NCI-H2196 treated with DMSO at 0.1 percent for 48 hours (cell line): ENCODE data around the gene PRM3.
"Not testable (repeated sequence)": the region's sequence is repeated elsewhere in the genome, so short reads cannot be mapped to it uniquely, and the experiment has no call there.

Source experiments
- DNase-seq: peaks from one replicate; lab custom pipeline; 2025; ENCODE audit not compliant: unreplicated experiment; lab: John Stamatoyannopoulos, UW

Gene PRM3

GRCh38 chr16:11306381-11306780 is 33.0 kb upstream of the PRM3 start:
- DNase-seq, result no peak

DNA sequence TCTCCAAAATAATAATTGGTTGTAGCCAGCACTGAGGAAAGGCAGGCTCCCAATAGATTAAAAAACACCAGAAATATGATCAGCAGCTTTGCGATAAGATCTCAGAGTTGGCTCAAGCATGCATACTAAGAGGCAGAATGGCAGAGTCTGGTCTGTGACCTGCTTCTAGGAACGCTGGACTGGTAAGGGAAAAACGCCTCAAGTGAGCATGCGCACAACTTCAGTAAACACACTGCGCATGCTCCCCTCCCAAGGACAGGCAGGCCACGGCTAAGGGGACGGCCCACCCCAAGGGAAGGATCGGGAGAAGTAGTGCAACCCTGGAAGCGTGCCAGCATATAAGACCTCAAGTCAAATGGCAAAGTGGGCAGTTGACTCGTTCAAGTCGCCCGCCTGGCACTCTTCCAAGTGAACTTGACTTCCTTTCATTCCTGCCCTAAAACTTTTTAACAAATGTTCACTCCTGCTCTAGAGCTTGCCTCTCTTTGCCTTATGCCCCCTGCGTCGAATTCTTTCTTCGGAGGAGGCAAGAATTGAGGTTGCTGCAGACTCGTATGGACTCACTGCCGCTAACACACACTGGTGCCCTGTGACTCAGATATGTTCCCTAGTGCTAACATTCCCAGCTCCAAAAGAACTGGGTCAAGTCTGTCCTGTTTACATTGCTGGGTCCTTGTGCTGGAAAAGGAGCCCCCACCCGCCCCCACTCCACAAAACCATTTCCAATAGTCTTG is 30.1 kb upstream of the PRM3 start:
- DNase-seq, result peak; percentile 81

- DNase-seq, result peak; percentile 74
Measured at GRCh38 chr16:11302977-11303376, 29.5 kb upstream of the PRM3 start.

GRCh38 chr16:11301645-11302501 is 28.4 kb upstream of the PRM3 start:
- no peak for DNase-seq

DNA sequence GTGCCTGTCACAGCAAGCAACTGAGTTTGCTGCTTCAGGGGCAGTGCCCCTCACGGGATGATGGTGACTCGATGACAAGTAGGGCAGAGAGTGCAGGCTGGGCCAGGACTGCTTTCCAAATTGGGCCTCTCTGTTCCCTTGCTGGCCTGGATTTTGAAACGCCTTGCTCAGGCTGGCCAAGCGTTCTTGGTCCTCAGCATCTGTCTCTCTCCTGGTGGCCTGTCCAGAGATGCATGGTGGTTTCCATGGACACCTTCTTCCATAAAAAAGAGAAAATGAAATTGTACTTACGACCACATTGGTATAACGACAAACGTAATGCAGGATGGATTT is 27.1 kb upstream of the PRM3 start:
- no peak for DNase-seq

GRCh38 chr16:11299865-11300559 is 26.6 kb upstream of the PRM3 start:
- no peak for DNase-seq

DNA sequence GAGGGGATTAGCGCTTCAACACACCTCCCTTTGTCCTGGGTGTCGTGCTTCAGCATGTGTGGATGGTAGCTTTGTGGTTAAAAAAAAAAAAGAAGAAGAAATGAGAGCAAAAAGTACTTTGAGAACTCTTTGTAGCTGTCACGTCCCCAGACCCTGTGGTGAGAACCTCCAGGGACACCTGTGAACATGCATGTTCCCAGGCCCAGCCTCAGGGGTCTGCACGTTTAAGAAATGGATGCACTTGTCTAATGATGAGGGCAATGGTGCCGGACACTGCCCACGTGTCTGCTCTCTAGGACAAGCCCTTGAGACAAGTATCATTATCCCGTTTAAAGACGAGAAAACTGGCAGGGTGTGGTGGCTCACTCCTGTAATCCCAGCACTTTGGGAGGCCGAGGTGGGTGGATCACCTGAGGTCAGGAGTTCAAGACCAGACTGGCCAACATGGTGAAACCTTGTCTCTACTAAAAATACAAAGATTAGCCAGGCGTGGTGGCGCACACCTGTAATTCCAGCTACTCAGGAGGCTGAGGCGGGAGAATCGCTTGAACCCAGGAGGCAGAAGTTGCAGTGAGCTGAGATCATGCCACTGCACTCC is 25.6 kb upstream of the PRM3 start:
- DNase-seq, result not testable (repeated sequence)

GRCh38 chr16:11298143-11298900 is 24.9 kb upstream of the PRM3 start:
- DNase-seq, result no peak

GRCh38 chr16:11297492-11298142 is 24.2 kb upstream of the PRM3 start:
- peak; percentile 77 for DNase-seq

DNA sequence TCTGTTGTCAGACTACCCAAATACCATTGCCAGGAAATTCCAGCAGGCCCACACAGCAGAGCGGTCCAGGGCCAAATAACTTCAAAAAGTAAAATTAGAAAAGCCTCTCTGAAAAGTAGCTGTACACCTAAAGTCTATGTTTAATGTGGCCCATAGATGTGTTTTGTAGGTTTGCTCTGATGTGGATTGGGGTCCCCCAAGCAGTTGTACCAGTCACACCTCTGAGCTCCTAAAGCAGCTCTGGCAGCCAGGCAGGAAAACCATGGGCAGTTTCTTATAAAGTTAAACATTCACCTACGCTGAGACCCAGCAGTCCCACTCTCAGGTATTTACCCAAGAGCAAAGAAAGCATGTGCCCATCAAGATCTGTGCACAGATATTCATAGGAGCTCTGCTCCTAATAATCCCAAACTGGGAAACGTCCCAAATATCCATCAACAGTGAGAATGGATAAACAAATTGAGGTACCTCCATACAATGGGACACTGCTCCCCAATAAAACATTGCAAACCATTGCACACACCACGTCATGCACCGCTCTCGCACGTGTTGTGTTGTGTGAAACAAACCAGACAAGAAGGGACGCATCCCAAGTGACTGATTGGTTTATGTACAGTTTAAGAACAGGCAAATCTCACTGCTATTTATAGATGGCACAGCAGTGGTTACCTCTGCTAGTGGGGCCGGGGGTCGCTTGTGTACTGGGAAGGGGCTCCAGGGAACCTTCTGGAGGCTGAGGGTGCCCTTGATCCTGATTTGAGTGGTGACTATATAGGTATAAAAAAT is 23.5 kb upstream of the PRM3 start:
- no peak for DNase-seq

DNA sequence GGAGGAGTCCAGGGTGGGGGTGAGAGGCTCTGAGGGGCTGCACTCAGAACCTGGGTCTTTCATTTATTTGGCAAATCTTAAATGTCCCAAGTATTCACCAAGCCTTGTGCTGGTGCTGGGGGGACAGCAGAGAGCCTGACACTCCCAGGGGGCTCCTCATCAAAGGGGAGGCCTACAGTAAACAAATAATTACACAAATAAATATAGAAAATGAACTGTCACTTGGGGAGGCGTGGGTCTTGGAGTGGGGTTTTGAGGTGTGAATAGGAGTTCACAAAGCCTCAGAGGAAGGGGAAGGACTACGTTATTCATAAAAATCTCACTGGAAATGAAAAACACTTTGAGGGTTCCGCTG is 22.9 kb upstream of the PRM3 start:
- no peak for DNase-seq

- no peak for DNase-seq
Measured at GRCh38 chr16:11295672-11296071, 22.2 kb upstream of the PRM3 start.

- DNase-seq, result no peak
Measured at GRCh38 chr16:11292076-11292748, 18.8 kb upstream of the PRM3 start.

- no peak for DNase-seq
Measured at GRCh38 chr16:11291091-11291703, 17.8 kb upstream of the PRM3 start.

GRCh38 chr16:11290102-11290893 is 16.9 kb upstream of the PRM3 start:
- no peak for DNase-seq

GRCh38 chr16:11289696-11290095 is 16.3 kb upstream of the PRM3 start:
- DNase-seq, result not testable (repeated sequence)

DNA sequence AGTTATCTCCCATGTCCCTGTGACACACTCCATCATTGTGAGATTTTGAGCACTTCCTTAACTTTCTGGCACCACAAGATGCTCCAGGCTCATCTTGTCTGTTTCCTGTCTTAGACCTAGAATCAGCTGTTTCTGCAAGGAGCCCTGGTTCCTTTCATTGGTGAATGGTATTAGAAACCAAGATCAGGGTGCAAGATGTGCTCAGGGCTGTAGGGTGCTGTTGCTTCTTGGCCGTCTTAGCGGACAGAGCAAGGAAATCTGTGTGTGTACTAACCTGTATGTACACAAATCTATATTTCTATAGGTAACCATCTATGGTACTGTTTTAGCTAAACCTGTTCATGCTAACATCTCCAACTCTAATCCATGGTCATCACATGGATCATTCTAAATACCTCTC is 15.8 kb upstream of the PRM3 start:
- DNase-seq, result no peak

DNA sequence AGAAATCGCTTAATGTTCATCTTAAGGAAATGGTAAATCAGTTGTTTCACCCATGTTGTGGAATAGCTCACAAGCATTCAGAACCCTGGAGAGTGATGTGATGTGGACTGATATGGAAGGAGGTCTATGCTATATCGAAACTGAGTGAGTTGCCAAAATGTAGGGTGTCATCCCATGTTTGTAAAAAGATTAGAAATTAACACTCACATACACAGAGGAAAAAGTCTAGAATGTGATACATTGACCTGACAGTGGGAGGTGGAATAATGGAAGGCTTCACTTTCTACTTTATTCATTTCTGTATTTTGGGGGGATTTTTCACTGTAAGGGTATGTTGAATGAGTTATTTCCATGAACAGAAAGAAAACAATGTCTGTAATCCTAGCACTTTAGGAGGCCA is 12.4 kb upstream of the PRM3 start:
- DNase-seq, result no peak
